Measurements from ENCODE around the gene SOX12. TPM values are rescaled to one million over a fixed set of nuclear protein-coding genes. Genes with fewer than 3 reads are reported as not detected.
A peak's percentile ranks its signal among the peaks of the same experiment; 100 is the strongest.

The SOX12 gene
- total RNA-seq, 1 experiment from 2014 or later, result 9.6 TPM

DNA sequence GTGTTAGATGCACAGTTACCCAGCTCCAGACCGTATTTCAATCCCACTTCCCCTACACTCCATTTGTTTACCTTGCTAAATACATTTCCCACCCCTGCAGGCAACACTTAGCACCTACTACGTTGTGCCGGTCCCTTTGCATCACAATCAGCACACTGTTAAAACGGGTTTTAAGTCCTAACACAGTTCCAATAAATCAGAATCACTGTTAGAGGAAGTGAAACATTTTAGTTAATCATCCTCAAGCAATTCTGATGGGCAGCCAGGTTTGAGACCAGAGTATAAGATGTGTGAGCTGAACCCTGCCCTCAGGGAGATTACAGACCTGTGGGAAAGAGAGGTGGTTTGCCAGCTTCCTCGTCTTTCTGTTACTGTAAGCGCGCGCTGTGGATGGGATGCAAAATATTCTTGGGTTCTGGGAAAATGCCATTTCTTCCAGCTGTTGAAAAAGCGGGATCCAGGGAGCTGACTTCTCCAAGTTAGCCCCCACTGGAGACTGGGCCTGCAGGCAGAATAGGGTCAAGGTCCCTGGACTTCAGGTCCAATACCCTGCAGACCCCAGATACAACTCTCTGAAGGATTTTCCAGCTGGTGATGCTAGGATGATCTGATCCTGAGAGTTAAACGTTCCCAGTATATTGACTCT, 24.9 kb upstream of the SOX12 start:
- DNase-seq (ENCODE audit: low spot score), result no peak

DNA sequence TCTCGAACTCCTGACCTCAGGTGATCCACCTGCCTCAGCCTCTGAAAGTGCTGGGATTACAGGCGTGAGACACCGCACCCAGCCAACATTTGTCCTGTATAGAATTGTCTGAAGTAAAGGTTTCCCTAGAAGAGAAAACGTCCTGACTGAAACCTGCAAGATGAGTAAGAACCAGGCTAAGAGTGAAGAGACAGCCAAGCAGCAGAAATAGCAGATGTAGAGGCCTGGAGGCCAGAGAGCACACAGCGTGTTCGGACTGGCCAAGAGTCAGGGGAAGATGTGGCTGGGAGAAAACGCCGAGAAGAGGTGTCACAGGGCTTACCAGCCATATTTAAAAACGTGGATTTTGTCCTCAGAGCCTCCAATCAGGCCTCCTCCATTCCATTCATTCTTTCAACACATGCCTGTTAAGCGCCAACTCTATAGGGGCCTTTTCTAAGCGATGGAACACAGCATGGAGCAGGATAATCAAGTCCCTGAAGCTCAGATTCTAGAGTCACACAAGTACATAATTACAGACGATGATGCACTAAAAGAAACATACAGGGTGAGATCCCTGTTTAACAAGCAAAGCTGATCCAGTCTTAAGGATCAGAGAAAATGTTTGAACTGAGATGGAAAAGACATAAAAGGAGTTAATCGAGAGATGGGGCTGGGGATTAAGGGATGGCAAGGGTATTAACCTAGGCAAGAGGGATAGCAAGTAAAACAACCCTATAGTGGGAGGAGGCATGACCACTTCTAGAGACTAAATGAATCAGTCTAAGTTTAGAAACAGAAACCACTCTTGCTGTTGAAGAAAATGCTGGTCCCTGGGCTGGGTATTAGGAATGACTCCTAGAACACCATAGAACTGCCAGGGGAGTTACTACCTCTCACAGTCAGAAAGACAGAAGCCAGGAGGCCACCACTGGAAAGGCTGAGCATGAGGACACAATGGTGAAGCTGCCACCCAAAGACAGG, 23.2 kb upstream of the SOX12 start:
- DNase-seq (ENCODE audit: low spot score), result no peak
- in situ Hi-C loops (cut with HindIII; ENCODE audit: low sequenced_read_pairs), result no loop called here

More for the DNA sequence above, 24.9 kb upstream of the SOX12 start:
- in situ Hi-C loops (cut with HindIII; ENCODE audit: low sequenced_read_pairs), result no loop called here

DNA sequence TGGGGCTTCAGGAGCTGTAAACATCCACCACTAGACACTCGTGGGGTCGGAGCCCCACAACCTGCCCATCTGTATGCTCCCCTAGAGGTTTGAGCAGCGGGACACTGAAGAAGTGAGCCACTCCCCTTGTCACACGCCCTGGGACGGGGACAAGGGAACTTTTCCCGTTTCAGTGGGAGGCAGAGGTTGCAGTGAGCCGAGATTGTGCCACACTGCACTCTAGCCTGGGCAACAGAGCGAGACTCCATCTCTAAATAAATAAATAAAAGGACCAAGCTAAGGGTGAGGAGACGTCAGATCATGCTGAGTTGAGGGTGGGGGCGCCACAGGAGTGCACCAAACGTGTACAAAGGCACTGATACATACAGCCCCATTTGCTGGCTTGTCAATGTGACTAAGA, 19.6 kb upstream of the SOX12 start:
- in situ Hi-C loops (cut with HindIII; ENCODE audit: low sequenced_read_pairs), result no loop called here
- DNase-seq (ENCODE audit: low spot score), result no peak

DNA sequence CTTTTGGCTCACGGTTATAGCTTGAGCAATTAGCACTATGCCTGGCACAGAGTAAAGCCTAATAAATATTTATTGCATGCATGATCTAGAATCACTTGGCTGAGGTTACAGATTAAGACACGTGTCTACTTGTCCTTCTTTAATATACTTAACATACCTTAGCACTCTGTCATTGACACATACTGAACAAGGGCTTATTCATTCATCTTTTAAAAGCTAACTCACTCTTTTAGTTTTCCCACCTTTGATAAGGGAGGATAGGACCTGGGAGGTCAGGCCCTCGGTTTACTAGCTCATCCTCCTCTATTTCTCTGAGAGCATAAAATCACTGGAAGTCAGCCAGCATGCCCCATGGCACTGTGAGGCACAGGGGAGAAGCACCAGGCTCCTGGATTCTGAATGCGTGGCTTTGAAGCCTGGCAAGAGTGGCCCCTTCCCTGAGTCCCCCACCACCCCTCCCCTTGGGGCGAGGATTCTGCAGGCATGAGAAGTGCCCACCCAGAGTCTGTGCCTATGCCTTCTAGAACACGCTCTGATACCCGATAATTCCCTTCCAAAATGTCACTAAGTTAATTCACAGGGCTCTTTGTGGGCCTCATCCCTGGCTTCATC, 16.8 kb upstream of the SOX12 start:
- in situ Hi-C loops (cut with HindIII; ENCODE audit: low sequenced_read_pairs), result no loop called here
- no peak for DNase-seq (ENCODE audit: low spot score)

DNA sequence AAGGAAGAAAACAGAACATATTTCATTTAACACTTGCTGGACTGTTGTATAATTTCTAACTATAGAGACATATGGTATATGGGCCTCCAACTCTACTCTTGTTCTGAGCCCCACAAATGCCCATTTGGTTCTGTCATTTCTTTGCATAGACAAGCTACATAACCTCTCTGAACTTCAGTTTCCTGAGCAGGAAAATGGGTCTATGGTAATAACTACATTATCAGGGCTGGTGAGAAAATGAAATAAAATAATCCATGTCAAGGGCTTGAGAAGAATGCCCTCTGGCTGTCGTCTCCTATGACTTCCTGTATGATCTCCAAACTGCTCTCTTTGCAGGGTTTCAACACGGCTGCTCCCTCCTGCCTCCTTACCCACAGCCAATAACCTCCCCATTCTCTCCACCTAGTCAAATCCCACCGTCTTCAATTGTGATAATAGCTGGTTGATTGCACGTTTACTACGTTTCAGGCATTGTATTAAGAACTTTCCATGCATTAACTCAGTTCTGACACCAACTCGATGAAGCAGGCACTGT, 16.0 kb upstream of the SOX12 start:
- in situ Hi-C loops (cut with HindIII; ENCODE audit: low sequenced_read_pairs), result no loop called here
- DNase-seq (ENCODE audit: low spot score), result no peak

DNA sequence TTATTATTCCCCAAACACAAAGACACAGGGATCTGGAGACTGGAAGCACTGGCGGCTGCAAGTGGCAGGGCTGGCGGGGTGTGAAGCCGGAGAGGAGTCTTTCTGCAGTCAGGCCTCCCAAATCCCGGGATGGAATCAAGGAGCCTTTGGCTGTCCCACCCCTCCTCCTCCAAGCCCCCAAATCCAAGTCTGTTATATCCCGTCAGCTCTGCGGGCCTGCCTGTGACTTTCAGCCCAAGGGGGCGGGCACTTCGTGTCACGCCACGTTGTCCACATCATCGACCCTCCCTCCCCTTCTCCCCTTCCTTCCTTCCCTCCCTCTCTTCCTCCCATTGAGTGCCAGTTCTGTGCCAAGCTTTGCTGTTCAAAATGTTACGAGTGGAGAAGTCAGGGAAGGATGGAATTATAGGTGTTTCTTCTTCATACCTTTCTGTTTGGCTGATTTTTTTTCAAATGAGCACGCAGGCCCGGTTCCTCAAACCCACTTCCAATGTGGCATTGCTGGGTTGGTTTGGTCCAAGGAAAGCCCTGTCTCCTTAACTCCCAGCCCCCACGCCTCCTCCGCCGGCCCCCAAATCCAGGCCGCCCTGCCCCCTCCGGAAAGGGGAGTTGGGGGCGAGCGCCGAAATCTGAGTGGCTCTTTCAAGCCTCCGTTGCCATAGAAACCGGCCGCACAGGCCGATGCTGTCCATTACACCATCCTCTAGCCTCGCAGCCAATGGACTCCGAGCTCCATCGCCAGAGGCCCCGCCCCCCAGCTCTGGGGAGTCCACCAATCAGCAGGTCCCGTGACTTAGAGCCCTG, 15.3 kb upstream of the SOX12 start:
- in situ Hi-C loops (cut with HindIII; ENCODE audit: low sequenced_read_pairs), result no loop called here
- peak; percentile 100 for DNase-seq (ENCODE audit: low spot score)

DNA sequence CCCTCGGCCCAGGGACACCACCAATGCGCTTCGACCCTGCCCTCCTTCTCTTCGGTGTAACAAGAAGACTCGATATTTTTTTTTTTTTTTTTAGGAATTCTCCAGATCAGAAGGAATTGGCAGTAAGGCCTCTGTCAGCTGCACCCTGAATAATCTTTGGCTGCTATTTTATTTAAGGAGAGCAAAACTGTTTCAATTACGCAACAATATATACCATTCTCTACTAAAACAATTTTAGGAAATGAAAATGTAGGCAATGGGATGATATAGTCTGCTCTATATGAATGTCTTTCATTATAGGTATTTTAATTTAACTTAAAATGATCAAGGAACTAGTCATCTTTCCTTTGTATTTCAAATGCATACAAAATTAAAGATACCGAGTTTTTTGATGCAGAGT, 14.7 kb upstream of the SOX12 start:
- in situ Hi-C loops (cut with HindIII; ENCODE audit: low sequenced_read_pairs), result no loop called here
- no peak for DNase-seq (ENCODE audit: low spot score)

DNA sequence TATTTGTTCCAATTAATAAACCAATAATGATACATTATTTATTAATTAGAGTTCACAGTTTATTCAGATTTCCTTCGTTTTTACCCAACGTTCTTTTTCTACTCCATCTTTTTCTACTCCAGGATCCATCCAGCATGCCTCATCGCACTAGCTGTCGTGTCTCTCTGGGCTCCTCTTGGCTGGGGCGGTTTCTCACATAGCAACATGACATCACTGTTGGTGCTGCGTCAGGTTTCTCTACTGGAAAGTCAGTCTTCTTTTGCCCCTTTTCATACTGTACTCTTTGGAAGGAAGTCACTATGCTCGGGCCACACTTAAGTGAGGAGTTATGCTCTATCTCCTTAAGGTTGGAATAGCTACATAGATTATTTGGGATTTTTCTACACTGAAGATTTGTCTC, 13.7 kb upstream of the SOX12 start:
- DNase-seq (ENCODE audit: low spot score), result no peak
- in situ Hi-C loops (cut with HindIII; ENCODE audit: low sequenced_read_pairs), result no loop called here

DNA sequence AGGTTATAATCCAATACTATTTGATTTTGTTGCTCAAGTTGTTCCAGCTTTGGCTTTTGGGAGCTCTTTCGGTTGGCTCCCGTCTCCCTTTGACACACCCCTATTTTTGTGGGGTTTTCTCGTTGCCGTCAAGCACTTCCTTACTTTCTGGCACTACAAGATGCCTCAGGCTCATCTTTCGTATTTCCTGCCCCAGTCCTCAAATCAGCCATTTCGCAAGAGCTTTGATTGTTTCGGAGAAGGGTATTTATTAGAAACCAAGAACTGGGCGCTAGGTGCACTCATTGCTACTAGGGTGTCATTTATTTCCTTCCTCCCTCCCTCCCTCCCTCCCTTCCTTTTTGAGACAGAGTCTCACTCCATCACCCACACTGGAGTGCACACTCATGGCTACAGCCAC, 13.3 kb upstream of the SOX12 start:
- no peak for DNase-seq (ENCODE audit: low spot score)
- in situ Hi-C loops (cut with HindIII; ENCODE audit: low sequenced_read_pairs), result no loop called here

DNA sequence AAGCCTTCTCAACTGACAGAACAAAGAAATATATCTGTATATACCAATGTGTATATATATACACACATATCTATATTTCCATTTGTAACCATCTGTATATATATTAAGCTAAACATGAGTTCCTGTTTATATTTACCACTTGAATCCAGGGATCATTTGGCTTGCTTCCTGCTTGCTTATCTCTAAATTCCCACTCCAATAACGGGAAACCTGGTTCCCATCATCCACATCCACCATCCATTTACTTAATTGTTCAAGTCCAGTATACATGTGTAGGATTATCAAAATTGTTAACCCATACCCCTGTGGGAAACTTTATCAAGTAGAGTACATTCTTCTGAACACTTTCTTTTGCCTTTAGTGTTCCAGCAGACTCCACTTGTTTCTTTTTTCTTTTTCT, 12.5 kb upstream of the SOX12 start:
- in situ Hi-C loops (cut with HindIII; ENCODE audit: low sequenced_read_pairs), result no loop called here
- DNase-seq (ENCODE audit: low spot score), result no peak

DNA sequence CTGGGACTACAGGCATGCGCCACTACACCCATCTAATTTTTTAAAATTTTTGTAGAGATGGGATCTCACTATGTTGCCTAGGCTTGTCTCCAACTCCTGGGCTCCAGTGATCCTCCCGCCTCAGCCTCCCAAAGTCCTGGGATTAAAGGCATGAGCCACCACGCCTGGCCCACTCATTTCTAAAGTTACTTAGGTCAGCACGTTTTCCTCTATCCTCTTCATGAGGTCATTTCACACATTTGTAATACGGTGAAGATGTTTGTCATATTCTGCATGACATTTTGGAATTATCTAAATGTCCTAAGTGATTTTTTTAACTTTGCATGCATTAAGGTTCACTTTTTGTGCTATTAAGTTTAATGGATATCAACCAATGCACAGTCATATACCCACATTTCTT, 11.9 kb upstream of the SOX12 start:
- in situ Hi-C loops (cut with HindIII; ENCODE audit: low sequenced_read_pairs), result no loop called here
- no peak for DNase-seq (ENCODE audit: low spot score)

DNA sequence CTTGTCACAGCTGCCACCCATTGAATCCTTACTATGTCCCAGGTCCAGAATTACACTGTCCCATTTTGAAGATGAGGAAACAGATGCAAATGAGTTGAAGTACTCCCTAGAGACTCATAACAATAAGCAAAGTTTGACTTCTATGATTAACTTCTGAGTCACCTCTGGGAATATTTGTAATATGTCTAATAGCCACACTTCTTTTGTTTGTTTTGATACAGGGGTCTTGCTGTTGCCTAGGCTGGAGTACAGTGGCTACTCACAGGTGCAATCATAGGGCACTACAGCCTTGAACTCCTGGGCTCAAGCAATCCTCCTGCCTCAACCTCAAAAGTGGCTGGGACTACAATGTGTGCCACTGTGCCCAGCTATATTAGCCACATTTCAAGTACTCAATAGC, 11.4 kb upstream of the SOX12 start:
- DNase-seq (ENCODE audit: low spot score), result no peak
- in situ Hi-C loops (cut with HindIII; ENCODE audit: low sequenced_read_pairs), result no loop called here

DNA sequence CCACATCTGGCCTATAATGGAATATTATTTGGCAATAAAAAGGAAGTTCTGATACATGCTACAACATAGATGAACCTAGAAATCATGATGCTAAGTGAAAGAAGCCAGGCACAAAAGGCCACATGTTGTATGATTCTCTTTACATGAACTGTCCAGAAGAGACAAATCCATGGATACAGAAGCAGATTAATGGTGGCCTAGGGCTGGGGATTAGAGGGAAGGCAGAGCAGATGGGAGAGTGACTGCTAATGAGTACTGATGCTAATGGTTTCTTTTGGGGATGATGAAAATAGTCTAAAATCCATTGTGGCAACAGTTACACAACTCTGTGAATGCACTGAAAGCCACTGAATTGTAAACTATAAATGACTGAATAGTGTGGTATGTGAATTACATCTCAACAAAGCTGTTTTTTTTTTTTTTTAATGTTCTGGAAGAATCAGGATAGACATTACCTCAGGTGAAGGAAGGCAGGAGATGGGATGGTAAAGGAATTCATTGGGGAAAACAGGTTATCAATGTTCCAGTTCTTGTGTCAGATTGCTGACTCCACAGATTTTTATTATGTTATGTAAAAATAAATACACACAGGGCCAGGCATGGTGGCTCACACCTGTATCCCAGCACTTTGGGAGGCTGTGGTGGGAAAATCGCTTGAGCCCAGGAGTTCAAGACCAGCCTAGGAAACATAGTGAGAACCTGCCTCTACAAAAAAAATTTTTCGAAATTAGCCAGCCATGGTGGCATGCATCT, 8.9 kb upstream of the SOX12 start:
- in situ Hi-C loops (cut with HindIII; ENCODE audit: low sequenced_read_pairs), result no loop called here
- DNase-seq (ENCODE audit: low spot score), result no peak

DNA sequence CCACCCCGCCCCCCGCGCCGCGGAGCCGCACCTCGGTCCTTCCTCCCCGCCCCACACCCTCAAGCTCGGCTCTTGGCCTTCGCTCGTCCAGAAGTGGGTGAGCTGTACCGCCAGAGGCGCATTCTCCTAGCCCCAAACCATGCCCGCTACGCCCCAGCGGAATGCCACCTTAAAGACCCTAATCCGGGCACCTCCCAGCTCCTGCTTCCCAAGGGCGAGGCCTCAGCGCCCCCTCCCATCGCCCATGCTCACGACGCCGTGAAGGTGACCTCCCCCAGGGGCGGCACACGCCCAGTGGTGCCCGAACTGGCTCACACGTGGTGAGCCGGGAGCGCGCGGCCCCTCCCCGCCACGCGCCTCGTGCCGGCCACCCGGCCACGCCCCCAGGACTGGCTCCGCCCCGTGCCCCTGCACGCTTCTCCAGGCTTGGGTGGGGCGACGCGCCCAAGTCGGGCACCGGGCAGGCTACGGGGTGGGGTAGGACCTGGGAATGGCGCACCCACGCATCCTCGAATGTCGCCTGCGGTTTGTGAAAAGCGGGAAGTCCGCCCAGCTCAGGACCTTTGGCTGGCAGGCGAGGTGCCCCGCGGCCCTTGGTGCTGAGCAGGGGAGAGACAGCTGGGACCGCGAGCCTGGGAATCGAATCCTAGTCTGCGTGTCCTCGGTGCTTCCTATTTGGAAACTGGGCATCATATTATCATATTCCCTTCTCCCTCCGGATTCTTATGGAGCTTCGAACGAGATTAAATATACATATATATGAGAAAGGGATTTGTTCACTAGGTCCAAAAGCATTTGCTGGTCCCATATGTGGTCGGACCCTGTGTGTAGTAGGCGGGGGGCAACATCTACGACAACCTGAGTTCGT, 941 bp upstream of the SOX12 start:
- peak; percentile 85 for DNase-seq (ENCODE audit: low spot score)
- in situ Hi-C loops (cut with HindIII; ENCODE audit: low sequenced_read_pairs), result no loop called here

DNA sequence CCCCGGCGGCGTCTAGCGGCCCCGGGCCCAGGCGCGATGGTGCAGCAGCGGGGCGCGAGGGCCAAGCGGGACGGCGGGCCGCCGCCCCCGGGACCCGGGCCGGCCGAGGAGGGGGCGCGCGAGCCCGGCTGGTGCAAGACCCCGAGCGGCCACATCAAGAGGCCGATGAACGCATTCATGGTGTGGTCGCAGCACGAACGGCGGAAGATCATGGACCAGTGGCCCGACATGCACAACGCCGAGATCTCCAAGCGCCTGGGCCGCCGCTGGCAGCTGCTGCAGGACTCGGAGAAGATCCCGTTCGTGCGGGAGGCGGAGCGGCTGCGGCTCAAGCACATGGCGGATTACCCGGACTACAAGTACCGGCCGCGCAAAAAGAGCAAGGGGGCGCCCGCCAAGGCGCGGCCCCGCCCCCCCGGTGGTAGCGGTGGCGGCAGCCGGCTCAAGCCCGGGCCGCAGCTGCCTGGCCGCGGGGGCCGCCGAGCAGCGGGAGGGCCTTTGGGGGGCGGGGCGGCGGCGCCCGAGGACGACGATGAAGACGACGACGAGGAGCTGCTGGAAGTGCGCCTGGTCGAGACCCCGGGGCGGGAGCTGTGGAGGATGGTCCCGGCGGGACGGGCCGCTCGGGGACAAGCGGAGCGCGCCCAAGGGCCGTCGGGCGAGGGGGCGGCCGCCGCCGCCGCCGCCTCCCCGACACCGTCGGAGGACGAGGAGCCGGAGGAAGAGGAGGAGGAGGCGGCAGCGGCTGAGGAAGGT, 715 bp downstream of the SOX12 start:
- in situ Hi-C loops (cut with HindIII; ENCODE audit: low sequenced_read_pairs), result no loop called here
- DNase-seq (ENCODE audit: low spot score), result peak; percentile 62

DNA sequence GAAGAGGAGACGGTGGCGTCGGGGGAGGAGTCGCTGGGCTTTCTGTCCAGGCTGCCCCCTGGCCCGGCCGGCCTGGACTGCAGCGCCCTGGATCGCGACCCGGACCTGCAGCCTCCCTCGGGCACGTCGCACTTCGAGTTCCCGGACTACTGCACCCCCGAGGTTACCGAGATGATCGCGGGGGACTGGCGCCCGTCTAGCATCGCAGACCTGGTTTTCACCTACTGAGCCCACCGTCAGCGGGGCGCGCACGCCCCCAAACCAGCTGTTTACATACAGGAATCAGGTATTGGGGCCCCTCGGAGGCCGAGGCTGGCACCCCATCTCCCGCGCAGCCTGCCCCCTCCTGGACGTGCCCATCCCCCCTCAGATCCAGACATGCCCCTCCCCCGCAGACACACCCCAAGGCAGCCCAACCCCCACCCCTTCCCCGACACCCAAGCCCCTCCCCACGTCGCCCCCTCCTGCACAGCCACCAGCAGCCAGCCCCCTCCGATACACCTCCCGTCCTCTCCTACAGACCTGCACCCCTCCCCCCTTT, 1.4 kb downstream of the SOX12 start:
- DNase-seq (ENCODE audit: low spot score), result peak; percentile 21
- in situ Hi-C loops (cut with HindIII; ENCODE audit: low sequenced_read_pairs), result no loop called here

All from G401 (cell line).